Measurements from ENCODE around the gene NUCB1. TPM values are rescaled to one million over a fixed set of nuclear protein-coding genes. Genes with fewer than 3 reads are reported as not detected.

The NUCB1 gene
- total RNA-seq, 4 donors from 2014 or later = 98.5 to 211 (median 173) TPM

GRCh38 chr19:48953990-48954594 is 54.0 kb downstream of the NUCB1 start:
- TF ChIP-seq CTCF (IDR thresholded peaks at IDR 0.05) (no peak), POLR2A (IDR thresholded peaks at IDR 0.05) (no peak)
- Histone ChIP-seq H3K36me3 (no peaks in the 10 kb centered on the region), H3K4me1 (peaks cover 0 to 4% of the 10 kb centered on the region in 2 donors), H3K27ac (peak overlapping the region; percentile 76 to 83), H3K9me3 (no peaks in the 10 kb centered on the region), H3K27me3 (no peaks in the 10 kb centered on the region), H3K4me3 (peak overlapping the region; percentile 63)
- DNase-seq = peak in 1 of 2 donors; percentile 30
- intact Hi-C loops (cut with DNase I; ENCODE audit: low total_unique reads) = loop anchor here (10.0 kb wide), 1 partner anchor 309 kb away; the partner anchor contains the start of gene CA11

- peaks cover 0 to 4% of the 10 kb centered on the region in 2 donors for H3K4me1 ChIP-seq
- H3K27me3 ChIP-seq = no peaks in the 10 kb centered on the region
- H3K27ac ChIP-seq = peak within 1 kb of the TSS; percentile 76 to 83
- peak; percentile 85 to 86 for TF ChIP-seq POLR2A (IDR thresholded peaks at IDR 0.05)
- TF ChIP-seq CTCF (IDR thresholded peaks at IDR 0.05) = peak in 1 of 4 experiments; percentile 43
- DNase-seq = peak; percentile 94 to 96
- no peaks in the 10 kb centered on the region for H3K36me3 ChIP-seq
- no peaks in the 10 kb centered on the region for H3K9me3 ChIP-seq
- peak within 1 kb of the TSS; percentile 63 for H3K4me3 ChIP-seq
- intact Hi-C loops (cut with DNase I; ENCODE audit: low total_unique reads) = loop anchor here (10.0 kb wide), 1 partner anchor 310 kb away; the partner anchor contains the start of gene CA11
These were observed 54.6 kb downstream of the NUCB1 start, which contains the start of gene BAX for GRCh38 chr19:48954595-48955307. BAX (plus strand) TSS chr19:48954875; CDS start chr19:48954929, 54 bp downstream.

GRCh38 chr19:48955308-48955958 is 55.3 kb downstream of the NUCB1 start:
- peaks cover 0 to 4% of the 10 kb centered on the region in 2 donors for H3K4me1 ChIP-seq
- no peaks in the 10 kb centered on the region for H3K27me3 ChIP-seq
- intact Hi-C loops (cut with DNase I; ENCODE audit: low total_unique reads) = loop anchor here (10.0 kb wide), 1 partner anchor 311 kb away; the partner anchor contains the start of gene CA11
- TF ChIP-seq POLR2A (IDR thresholded peaks at IDR 0.05) (no peak), CTCF (IDR thresholded peaks at IDR 0.05) (no peak)
- peak overlapping the region; percentile 63 for H3K4me3 ChIP-seq
- H3K9me3 ChIP-seq = no peaks in the 10 kb centered on the region
- peak overlapping the region; percentile 76 to 83 for H3K27ac ChIP-seq
- H3K36me3 ChIP-seq = no peaks in the 10 kb centered on the region
- DNase-seq = no peak

- no peak overlapping the region for H3K4me3 ChIP-seq
- H3K36me3 ChIP-seq = no peaks in the 10 kb centered on the region
- no peak overlapping the region for H3K27ac ChIP-seq
- no peak for TF ChIP-seq CTCF (IDR thresholded peaks at IDR 0.05)
- TF ChIP-seq POLR2A (IDR thresholded peaks at IDR 0.05) = no peak
- H3K9me3 ChIP-seq = no peaks in the 10 kb centered on the region
- DNase-seq = no peak
- no peaks in the 10 kb centered on the region for H3K27me3 ChIP-seq
- H3K4me1 ChIP-seq = peaks cover 0 to 4% of the 10 kb centered on the region in 2 donors
- intact Hi-C loops (cut with DNase I; ENCODE audit: low total_unique reads) = loop anchor here (10.0 kb wide), 1 partner anchor 313 kb away; the partner anchor contains the start of gene CA11
These were observed 57.9 kb downstream of the NUCB1 start for GRCh38 chr19:48958006-48958405.

All from uterus (tissue), 4 donors.